Measurements from ENCODE around the gene AGAP2.

- TF ChIP-seq TAF1 (IDR thresholded peaks at IDR 0.05; ENCODE audit: borderline replicate concordance, insufficient read depth, low read length), result peak; percentile 42; the same call in 1 of the 2 replicates
- TF ChIP-seq SIN3A (IDR thresholded peaks at IDR 0.05; ENCODE audit: borderline replicate concordance, insufficient read depth, low read length), result no peak
- no peak for TF ChIP-seq REST (IDR thresholded peaks at IDR 0.05; ENCODE audit: insufficient read depth in 1 of 2, low read depth in 2 of 2, low read length in 2 of 2)
- TF ChIP-seq POLR2AphosphoS5 (IDR thresholded peaks at IDR 0.05; ENCODE audit: low read depth, low read length), result peak; percentile 68
Observed at GRCh38 chr12:57744777-57745484, 6.4 kb upstream of the AGAP2 start, which contains the start of gene TSPAN31.
